GM04503 (cell line): ENCODE data around the gene NUDT3.
A peak's percentile ranks its signal among the peaks of the same experiment; 100 is the strongest.
"Not testable (repeated sequence)": the region's sequence is repeated elsewhere in the genome, so short reads cannot be mapped to it uniquely, and the experiment has no call there.

Experiments
- DNase-seq: peaks from one replicate; pipeline ENCODE4 v3.0.0-alpha.2; 2012; ENCODE audit warnings: low read depth

NUDT3 gene

DNA sequence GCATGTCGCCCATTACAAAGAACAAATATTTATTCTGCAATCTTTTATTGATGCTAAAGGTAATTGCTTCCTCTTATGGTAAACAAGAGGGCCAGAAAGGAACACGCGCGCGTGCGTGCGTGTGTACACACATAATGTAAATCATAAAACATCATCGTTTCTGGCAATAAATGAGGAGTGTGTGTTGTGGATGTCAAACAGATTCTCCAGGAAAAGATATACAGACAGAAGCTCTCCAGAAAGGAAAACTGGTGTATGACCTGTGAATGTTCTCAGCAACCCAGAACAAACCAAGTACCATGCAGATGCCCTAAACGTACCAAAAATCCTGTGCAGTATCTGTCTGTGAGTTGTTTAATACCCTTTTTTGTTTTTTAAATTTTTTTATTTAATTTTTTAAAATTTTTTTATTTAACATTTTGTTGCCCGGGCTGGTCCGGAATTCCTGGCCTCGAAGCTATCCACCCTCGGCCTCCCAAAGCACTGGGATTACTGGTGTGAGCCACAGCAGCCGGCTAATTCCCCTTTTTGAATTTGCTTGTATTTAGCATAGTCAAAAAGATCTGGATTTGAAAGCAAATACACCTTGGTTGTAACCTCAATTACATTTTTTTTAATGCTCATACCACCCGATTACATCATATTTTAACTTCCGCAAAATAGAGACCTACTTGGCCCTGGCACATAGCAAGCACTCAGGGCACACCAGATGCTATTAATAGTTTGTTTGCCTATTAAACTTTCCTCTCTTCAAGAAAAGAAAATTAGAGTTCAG, 909 bp upstream of the NUDT3 start:
- DNase-seq: no peak

DNA sequence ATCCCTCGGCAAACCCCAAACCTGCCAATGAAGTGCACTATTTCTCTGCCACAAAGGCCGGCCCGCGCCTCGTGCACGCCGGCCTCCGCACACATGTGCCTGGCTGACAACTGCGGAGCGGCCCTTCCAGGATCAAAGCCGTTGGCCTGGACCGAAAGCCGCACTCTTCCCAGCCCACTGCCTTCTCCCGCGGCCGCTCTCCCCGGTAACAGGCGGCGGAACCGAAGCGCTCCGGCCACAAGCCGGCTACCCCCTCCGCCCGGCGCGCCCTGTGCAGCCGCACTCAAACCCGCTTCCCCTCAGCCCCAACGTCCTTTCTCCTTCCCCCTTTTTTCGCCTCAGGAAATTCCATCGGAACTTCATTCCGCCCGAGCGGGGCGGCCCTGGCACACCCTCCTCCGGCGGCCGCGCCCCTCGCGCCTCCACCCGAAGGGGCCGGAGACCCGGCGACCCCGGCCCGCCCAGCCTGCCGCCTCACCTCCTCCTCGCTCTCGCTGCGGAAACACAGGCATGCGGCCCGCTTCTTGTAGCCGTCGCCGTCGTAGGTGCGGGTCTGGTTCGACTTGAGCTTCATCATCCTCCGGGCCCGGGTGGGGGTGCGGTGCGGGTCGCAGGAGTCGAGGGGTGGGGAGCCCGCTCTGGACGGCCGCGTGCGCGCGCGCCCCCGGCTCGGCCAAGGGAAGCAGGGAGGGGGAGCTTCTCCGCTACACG, 528 bp downstream of the NUDT3 start:
- DNase-seq: no peak

GRCh38 chr6:34391473-34391785, 1.0 kb downstream of the NUDT3 start:
- DNase-seq: no peak

DNA sequence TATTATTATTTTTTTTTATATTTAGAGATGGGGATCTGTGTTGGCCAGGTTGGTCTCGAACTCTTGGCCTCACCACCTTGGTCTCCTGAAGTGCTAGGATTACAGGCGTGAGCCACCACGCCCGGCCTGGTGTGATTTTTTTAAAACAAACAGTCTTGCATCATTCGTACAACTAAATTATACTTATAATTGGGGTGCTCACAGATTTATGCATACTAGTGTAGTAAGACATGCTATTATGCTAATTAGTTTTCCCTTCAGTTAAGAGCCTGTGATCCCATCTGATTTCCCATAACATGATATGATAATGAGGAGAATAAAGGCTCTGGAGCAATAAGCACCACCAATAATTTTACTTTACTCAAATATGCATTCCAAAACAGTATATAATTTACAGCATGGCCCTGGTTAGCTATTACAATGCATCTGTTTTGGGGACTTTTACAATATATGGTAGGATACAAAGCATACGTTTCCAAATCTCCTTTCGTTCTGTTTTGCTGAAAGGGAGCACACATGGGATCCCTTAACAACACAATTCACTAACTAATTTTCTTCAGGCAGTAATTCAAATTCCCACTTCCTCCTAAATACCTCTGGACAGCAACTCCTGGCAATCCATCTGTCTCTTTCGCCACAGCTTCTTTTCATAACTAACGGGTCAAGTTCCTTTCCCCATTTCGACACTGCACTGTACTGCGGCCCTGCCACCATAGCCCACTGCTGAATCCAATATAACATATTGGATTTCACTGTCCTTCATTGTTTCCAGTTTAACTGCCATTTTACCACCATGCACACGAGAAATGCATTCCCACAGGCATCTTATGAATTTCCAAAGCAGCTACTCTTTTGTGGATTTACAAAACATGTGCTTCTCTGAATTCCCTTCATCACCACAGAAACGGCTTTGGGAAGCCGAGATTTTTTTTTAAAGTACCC, 1.7 kb downstream of the NUDT3 start:
- peak; percentile 64 for DNase-seq

DNA sequence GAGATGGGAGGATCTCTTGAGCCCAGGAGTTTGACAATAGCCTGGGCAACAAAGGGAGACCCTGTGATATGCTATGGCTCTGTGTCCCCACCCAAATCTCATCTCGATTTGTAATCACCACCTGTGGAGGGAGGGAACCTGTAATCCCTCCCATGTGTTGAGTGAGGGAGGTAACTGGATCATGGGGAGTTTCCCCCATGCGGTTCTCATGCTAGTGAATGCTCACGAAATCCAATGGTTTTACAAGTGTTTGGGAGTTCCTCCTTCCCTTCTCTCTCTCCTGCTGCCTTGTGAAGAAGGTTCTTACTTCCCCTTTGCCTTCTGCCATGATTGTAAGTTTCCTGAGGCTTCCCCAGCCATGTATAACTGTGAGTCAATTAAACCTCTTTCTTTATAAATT, 3.4 kb downstream of the NUDT3 start:
- no peak for DNase-seq

- no peak for DNase-seq
Measured at GRCh38 chr6:34388421-34388820, 4.0 kb downstream of the NUDT3 start.

DNA sequence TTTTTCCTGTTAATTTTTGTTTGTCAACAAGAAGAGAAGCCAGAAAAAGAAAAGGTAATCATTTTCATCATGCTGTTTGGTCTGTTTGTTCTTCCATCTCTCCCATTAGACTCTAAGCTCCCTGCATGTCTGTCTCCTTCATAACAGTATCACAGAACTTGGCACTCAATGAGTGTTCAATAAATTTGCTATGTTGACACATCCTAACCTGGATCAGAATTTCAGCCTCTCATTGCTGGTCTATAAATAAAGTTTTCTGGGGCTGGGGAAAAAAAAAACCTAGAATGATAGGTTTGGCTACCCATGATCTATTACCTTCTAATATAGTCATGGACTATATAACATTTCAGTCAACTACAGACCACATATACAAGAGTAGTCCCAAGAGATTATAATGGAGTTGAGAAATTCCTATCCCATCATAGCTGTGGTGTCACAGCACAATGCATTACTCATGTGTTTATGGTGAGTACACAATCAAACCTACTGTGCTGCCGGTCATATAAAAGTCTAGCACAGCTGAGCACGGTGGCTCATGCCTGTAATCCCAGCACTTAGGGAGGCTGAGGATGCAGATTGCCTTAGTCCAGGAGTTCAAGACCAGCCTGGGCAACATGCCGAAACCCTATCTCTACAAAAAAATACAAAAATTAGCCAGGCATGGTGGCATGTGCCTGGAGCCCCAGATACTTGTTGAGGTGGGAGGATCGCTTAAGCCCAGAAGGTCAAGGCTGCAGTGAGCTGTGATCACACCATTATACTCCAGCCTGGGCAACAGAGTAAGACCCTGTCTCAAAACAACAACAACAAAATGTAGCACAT, 5.9 kb downstream of the NUDT3 start:
- peak; percentile 85 for DNase-seq

DNA sequence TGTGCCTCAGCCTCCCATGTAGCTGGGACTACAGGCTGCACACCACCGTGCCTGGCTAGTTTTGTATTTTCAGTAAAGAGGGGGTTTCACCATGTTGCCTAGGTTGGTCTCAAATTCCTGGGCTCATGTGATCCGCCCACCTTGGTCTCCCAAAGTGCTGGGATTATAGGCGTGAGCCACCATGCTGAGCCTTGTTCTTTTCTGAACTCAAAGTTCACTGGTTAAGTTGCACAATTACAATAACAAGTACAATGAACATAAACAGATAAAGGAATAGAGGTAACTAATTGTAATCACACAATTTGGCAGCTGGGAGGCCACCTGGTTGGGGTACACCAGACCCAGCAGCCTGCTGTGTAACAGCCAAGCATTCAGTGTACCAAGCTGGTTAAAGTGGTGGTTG, 6.7 kb downstream of the NUDT3 start:
- DNase-seq: no peak

DNA sequence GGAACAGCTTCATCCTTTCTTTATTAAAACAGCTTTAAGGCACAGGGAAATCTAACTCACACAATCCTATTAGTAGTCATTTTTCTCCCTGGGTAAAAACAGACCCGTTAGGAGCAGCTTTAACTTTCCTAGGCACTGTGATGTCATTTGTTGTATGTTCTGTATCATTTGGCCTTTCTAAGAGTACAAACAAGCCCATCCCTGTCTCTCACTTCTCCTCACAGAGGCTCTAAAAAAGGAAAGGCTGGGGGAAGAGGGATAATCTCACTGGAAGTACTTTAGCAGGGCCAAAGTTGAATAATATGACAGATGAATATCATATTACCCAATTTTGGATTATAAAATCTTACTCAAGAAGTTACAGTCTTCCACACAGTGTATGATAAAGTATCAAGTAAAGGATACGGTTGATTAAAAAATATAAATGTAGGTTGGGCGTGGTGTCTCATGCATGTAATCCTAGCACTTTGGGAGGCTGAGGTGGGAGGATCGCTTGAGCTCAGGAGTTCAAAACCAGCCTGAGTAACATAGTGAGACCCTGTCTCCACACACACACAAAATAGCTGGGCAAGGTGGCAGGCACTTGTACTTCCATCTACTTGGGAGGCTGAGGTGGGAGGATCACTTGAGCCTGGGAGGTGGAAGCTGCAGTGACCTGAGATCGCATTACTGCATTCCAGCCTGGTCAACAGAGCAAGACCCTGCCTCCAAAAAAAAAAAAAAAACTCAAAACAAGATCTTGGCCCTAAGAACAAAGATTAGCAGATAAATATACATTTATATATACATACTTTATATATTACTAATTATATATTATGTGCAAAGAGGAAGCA, 7.9 kb downstream of the NUDT3 start:
- DNase-seq: no peak

DNA sequence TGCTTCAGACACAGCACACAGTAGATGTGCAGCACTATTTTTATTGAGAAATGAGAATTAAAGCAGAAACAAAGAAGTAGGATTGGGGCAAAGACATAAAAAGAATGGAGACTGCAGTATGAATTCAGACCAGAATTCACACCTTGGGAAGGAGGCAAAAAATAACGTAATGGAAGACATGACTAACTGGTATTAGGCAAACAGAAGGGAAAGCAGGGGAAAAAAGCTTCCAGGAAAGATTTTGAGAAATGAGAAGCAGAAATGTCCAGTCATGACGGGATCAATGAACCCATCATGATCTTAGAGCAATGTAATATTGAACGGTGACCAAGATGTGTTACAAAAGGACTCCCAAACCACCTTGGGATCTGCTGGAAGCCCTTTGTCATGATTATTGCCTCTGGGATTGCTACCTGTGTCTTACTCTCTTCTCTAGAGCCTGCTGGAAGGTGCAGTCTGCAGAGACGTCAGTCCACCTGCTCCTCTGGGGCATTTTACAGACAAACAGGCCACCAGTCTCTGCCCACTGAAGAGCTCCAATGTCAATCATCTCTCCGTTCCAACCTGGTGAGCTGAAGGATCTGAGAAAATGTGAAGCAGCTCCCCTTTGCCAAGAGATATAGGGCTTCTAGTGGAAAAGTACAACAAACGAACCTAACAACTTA, 8.7 kb downstream of the NUDT3 start:
- no peak for DNase-seq

GRCh38 chr6:34383161-34383631, 9.3 kb downstream of the NUDT3 start:
- no peak for DNase-seq

- no peak for DNase-seq
Measured at GRCh38 chr6:34381081-34381480, 11.4 kb downstream of the NUDT3 start.

GRCh38 chr6:34378470-34378869, 14.0 kb downstream of the NUDT3 start:
- no peak for DNase-seq

DNA sequence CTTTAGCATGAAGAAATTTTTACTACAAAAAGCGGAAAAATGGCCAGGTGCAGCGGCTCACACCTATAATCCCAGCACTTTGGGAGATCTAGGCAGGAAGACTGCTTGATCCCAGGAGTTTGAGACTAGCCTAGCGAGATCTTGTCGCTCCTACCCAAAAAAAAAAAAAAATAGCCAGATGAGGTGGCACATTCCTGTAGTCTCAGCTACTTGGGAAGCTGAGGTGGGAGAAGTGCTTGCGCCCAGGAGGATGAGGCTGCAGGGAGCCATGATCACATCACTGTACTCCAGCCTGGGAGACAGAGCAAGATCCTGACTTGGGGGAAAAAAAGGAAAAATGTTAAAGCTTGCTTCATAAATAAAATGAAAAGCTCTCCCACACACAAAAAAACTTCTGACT, 14.5 kb downstream of the NUDT3 start:
- DNase-seq: no peak

DNA sequence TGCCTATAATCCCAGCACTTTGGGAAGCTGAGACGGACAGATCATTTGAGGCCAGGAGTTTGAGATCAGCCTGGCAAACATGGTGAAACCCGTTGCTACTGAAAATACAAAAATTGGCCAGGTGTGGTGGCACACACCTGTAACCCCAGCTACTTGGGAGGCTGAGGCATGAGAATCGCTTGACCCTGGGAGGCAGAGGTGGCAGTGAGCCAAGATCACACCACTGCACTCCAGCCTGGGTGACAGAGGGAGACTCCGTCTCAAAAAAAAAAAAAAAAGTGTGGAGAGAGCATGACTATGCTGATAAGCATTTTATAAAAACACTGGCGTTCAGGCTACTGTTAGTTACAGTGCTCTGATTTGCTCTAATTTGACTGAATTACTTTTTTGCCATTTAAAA, 14.9 kb downstream of the NUDT3 start:
- DNase-seq: not testable (repeated sequence)

- no peak for DNase-seq
Measured at GRCh38 chr6:34375833-34376232, 16.6 kb downstream of the NUDT3 start.

DNA sequence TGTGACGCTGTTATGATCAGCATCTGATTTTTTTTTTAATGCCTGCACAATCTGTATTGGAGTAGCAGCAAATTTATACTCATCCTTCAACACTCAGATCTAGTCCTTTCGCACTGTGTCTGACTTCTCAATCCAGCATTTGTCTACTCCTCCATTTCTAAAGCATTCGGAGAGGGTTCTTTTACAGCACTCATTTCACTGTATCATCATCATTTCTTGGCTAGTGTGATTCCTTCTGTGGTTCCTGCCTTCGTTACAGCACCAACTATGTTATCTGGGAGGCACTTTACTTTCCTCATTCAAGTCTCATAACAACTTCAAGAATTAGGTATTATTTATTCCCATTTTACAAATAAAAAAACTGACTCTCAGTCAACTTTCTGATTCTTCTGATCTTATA, 18.0 kb downstream of the NUDT3 start:
- no peak for DNase-seq

DNA sequence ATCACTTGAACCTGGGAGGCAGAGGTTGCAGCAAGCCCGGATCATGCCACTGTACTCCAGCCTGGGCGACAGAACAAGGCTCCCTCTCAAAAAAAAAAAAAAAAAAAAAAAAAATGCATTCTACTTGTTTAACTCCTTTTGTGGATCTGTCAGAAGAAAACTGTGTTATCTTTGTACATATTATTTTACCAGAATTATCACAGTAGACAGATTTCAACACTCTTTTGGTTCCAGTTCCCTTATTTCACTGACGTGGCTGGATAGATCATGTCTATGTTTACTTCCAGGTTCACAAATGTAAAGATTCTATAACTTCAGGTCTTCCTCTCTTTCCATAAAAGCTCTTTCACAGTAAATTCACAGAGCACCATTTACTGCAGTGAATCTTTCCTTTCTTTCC, 18.4 kb downstream of the NUDT3 start:
- no peak for DNase-seq

DNA sequence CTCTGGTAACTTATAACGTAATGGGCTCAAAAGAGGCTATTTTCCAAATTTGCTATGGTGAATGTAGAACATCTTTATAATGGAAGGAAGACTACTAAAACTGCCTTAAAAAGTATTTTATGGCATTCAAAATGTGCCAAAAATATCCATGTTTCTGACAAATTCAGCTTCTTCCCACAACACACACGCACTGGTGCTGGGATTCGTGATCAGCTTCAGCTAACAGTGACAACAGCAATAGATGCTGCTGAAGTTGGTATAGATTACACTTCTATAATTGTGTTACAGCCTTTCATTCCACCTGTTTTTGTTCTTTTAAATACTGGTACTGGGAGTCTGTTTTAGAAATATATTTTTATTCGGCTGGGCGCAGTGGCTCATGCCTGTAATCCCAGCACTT, 19.0 kb downstream of the NUDT3 start:
- no peak for DNase-seq

GRCh38 chr6:34371865-34372264, 20.6 kb downstream of the NUDT3 start:
- not testable (repeated sequence) for DNase-seq
